HG03432 (cell line): ENCODE measurements around the gene SLC22A8.
"Not testable (repeated sequence)": the region's sequence is repeated elsewhere in the genome, so short reads cannot be mapped to it uniquely, and the experiment has no call there.

Source experiments
- ATAC-seq: cut with Tn5 transposase; IDR thresholded peaks from one replicate; pipeline ENCODE4 v1.9.1; 2021; ENCODE audit warnings: mild to moderate bottlenecking, moderate library complexity; ENCODE audit not compliant: unreplicated experiment

SLC22A8 gene

GRCh38 chr11:62994775-62995174, 20.9 kb downstream of the SLC22A8 start:
- no peak for ATAC-seq

DNA sequence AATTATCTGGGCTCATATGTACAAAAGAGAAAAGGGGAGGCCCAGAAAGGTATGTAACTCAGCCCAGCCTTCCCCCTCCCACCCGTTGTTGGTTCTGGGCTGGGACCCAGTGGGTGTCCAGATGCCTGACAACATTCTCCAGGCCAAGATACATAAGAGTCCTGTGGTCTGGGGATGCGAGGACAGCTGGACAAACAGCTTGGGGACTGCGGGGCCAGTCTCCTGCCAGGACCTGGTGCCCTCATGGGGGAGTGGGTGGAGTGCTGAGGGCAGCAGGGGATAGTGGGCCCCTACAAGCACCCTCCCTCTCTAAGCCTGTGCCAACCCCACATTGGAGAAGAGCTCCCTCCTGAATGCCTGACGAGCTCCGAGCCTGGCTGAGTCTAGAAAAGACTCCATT, 27.4 kb downstream of the SLC22A8 start:
- no peak for ATAC-seq

GRCh38 chr11:62985041-62985750, 30.4 kb downstream of the SLC22A8 start:
- ATAC-seq, result no peak

- ATAC-seq, result no peak
Observed at GRCh38 chr11:62984451-62984991, 31.1 kb downstream of the SLC22A8 start, which contains the start of gene SLC22A6. TSS of gene SLC22A6 (minus strand) at chr11:62984967. CDS start at chr11:62984690, 277 bp downstream.

GRCh38 chr11:62983536-62984199, 32.0 kb downstream of the SLC22A8 start:
- ATAC-seq, result no peak

DNA sequence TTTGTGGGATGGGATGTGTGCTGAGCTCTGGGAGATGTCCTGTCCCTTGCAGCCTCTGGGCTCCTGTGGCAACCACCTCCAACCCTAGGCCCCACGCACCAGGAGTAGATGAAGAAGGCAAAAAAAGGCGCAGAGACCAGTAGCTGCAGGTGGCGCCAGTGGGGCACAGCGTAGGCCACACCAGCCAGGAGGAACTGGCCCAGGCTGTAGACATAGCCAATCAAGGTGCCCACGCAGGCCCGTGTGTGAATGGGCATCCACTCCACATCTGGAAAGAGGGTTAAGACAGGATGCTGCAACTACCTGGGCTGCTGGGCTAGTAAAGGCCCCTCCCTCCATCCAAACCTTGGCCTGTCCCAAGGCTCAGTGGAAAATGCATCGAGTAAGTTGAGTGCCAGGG, 33.9 kb downstream of the SLC22A8 start:
- ATAC-seq, result no peak

DNA sequence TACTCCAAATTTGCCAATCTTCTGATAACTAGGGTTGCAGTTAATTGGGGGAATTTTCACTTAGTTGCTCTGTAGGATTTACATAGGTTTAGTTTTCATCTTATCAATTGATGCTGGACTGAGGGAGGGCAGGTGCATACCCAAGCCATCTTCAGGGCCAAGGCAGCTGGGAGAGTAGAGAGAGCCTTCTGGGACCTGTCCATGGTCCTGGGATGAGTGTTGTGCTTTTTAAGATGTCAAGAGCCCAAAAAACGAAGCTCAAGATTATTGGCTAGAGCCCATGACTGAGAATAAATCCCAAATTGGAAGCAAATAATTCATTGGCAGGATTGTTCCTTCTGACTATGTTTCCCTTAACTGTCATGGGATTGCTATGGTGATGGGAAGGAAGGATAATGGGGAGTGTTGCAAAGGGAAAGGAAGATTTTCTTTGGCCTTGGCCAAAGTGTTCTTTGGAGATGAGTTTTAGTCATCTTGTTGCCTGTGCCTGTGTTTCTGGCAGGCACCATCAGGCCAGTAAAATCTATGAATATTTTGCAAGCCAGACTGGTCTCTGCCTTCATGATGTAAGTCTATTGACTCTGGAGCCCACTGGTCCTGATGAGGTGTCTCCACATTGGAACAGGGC, 35.4 kb downstream of the SLC22A8 start:
- no peak for ATAC-seq

GRCh38 chr11:62976109-62976508, 39.5 kb downstream of the SLC22A8 start:
- no peak for ATAC-seq

- no peak for ATAC-seq
Observed at GRCh38 chr11:62974848-62975522, 40.7 kb downstream of the SLC22A8 start.

DNA sequence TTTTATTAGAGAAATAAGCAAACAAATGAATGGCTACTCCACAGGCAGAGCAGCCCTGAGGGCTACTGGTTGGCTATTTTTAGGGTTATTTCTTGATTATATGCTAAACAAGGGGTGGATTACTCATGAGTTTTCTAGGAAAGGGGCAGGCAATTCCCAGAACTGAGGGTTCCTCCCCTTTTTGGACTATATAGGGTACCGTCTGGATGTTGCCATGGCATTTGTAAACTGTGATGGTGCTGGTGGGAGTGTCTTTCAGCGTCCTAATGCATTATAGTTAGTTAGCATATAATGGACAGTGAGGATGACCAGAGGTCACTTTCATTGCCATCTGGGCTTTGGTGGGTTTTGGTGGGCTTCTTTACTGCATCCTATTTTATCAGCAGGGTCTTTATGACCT, 50.1 kb downstream of the SLC22A8 start:
- no peak for ATAC-seq

DNA sequence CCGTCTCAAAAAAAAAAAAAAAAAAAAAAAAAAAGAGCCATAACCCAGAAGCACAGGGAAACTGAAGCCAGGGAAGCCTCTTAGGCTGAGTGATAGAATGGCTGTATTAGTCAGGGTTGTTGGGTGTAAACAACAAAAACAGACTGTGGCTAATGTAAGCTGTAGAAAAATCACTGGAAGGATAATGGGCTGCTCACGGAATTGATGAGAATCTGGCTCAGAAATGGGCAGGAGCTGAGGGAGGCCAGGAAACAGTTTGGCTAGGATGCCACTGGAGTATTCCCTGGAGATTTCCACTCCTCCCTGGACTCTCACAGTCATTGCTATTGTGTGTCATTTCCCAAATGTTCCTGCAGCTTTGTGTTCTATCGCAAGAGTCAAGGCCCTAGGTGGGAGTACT, 53.2 kb downstream of the SLC22A8 start:
- ATAC-seq, result no peak

GRCh38 chr11:62961017-62961570, 54.5 kb downstream of the SLC22A8 start:
- no peak for ATAC-seq

DNA sequence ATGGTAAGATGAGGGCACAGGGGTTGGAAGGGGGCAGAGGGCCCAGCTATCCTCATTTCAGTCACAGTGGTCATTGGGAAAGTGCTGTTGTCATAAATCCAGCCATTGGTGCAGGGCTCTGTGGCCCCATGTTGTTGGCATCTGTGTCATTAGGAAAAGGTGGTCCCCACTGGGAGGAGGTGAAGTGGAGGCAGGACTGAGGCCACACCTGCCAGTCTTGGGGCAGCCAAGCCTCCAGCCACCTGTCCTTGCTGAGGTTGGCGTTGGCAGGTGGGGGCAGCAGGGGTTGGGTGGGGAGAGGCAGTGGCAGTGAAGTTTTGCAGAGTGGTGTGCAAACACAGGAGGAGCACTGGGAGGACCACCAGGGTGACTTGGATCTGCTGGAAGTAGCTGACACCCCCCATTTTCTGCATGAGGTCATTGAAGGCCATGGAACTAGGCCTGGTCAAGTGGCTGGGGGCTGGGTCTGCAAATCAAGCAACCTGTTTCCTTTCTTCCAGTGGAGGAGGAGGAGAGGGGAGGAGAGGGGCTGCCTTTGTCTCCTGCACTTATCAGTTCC, 56.1 kb downstream of the SLC22A8 start:
- ATAC-seq, result no peak

DNA sequence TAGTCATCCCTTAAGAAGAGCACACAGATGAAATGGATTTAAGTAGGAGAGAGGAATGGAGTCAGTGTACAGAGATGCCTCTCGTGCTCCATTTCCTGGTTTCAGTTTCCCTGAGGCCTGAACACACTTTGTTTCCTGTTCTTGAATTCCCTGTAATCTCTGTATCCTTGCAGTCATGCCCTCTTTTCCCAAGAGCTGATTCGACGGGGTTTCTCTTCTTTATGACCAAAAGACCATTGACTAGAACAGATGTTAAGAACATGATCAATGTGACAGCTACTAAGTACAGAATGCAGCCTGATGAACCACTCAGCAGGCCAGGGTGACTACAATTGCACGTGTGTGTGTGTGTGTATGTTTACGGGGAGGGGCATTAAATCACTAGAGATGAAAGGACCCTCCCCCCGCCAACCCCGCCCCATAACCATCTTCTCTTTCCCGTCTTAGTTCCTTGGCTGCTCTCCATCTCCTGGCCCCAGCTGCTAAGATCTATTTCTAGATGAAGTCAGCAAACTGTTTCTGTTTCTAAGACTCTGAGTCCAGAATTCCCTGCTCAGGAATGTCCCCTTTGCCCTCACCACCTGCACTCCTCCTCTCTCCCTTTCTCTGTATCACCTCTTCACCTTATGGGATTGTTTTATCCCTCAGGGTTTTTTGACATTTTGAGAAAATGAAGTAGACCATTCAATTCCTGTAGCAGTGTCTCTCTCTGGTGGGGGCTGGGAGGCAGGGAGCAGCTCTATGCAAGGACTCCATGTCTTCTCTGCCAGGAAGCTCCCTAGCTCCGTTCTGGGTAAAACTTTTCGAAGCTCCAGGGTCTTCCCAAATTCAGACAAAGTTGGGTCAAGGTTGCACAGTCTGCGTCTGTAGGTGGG, 56.9 kb downstream of the SLC22A8 start:
- ATAC-seq, result no peak

GRCh38 chr11:62957147-62957546, 58.5 kb downstream of the SLC22A8 start:
- ATAC-seq, result no peak

GRCh38 chr11:62954478-62954877, 61.2 kb downstream of the SLC22A8 start:
- no peak for ATAC-seq

- no peak for ATAC-seq
Observed at GRCh38 chr11:62953811-62954210, 61.8 kb downstream of the SLC22A8 start.

DNA sequence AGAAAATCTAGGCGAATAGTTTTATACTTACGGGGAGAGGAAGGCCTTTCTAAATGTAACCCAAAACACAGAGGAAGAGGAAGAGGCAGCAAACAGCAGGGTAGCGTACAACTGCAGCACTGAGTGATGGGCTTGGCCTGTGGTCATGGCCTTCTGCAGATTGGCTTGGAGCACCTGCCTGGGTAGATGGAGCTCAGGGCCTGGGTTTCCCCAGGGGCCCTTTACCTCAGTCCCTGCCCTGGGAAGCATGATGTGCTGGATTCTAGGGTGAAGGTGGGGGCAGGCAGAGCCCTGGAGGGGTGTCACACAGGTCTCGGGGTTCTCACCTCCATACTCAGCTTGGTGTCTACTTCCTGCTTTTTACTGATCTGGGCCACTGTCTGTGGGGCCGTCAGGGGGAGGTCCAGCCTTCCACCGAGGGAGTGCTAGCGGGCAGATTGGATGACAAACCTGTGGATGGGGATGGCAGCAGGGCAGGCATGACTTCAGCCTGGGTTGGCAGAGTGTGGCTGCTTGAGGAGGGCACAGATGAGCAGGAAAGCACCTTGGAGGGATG, 66.8 kb downstream of the SLC22A8 start:
- no peak for ATAC-seq

DNA sequence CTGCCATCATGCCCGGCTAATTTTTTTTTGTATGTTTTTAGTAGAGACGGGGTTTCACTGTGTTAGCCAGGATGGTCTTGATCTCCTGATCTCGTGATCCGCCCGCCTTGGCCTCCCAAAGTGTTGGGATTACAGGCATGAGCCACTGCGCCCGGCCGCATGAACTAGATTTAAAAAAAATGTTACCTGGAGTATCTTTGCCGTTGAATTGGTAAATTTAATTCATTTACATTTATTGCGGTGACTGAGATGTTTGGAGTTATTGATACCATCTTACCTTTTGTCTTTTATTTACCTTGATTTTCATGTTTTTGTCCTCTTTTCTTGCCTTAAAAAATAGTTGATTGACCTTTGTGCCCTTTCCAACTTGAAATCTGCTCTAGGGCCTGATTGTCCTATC, 70.1 kb downstream of the SLC22A8 start:
- ATAC-seq, result not testable (repeated sequence)
